GM12878 (cell line): ENCODE results near the gene INPP4B. TPM values are rescaled to one million over a fixed set of nuclear protein-coding genes. Genes with fewer than 3 reads are reported as not detected.

Experiments used
- ATAC-seq: fragments of 200-7000 bp; cut with Tn5 transposase; 3 replicates; pipeline ENCODE4 v1.9.1; 2020; ENCODE audit warnings: mild to moderate bottlenecking, moderate library complexity
- BruUV-seq: library from RNA; stranded (reverse); fragments of 400-500 nt; replicated peaks from 2 replicates; lab custom pipeline; 2021; lab: Mats Ljungman, UMichigan
- CTCF ChIA-PET: fragments of 300-600 bp; sonication (Branson Sonifier 250); formaldehyde crosslinking; extraction: SDS; loops from one replicate; lab custom pipeline; 2021; ENCODE audit warnings: inconsistent platforms; lab: Yijun Ruan, JAX
- POLR2A ChIA-PET: fragments of 350-600 bp; formaldehyde crosslinking; extraction: SDS; loops from one replicate; lab custom pipeline; 2021; ENCODE audit warnings: inconsistent platforms; lab: Charles Lee
- RAD21 ChIA-PET: fragments of 300-600 bp; sonication (Branson Sonifier 250); formaldehyde crosslinking; loops from one replicate; lab custom pipeline; 2023; ENCODE audit warnings: antibody characterized with exemption; ENCODE audit not compliant: unreplicated experiment; lab: Charles Lee
- SMC1A ChIA-PET: fragments of 300-600 bp; sonication (Branson Sonifier 250); formaldehyde crosslinking; loops from one replicate; lab custom pipeline; 2023; ENCODE audit not compliant: unreplicated experiment, uncharacterized antibody; lab: Charles Lee
- DNase-seq: peaks from one replicate; pipeline ENCODE4 v3.0.0-alpha.2; 2011; ENCODE audit warnings: low read depth, low spot score
- FAIRE-seq: peaks from 3 replicates; lab custom pipeline; 2011; peaks lifted over from hg19 to GRCh38; lab: Jason Lieb, UNC
- H2AFZ ChIP-seq: 2 replicates; pipeline ENCODE4 v1.6.0; 2011; ENCODE audit warnings: low read depth, low read length, control low read depth; ENCODE audit not compliant: control insufficient read depth
- H3K27ac ChIP-seq: 2 replicates; pipeline ENCODE4 v1.5.1; 2011; ENCODE audit warnings: control low read depth; ENCODE audit not compliant: control insufficient read depth, insufficient read depth
- H3K27me3 ChIP-seq, 2 experiments: replicated peaks in 1 of 2; 2 replicates each; pipeline versions ENCODE4 v1.6.0 to v1.6.1; 2011; ENCODE audit warnings: low read length in 1 of 2; ENCODE audit not compliant: control insufficient read depth in 2 of 2, insufficient read depth in 2 of 2
- H3K36me3 ChIP-seq, 2 experiments: 2 replicates each; pipeline ENCODE4 v1.5.1; 2011; ENCODE audit warnings: low read length in 1 of 2; ENCODE audit not compliant: control insufficient read depth in 2 of 2, insufficient read depth in 2 of 2
- H3K4me1 ChIP-seq: 2 replicates; pipeline ENCODE4 v1.6.1; 2011; ENCODE audit warnings: mild to moderate bottlenecking, low read length, moderate library complexity, mixed read lengths; ENCODE audit not compliant: control insufficient read depth, insufficient read depth
- H3K4me2 ChIP-seq: 2 replicates; pipeline ENCODE4 v1.6.0; 2011; ENCODE audit warnings: control low read depth; ENCODE audit not compliant: control insufficient read depth, insufficient read depth
- H3K4me3 ChIP-seq: fragments of 200-600 bp; sonication (generic); 2 replicates; pipeline ENCODE4 v1.5.1; 2016
- H3K79me2 ChIP-seq: 2 replicates; pipeline ENCODE4 v1.6.0; 2011; ENCODE audit warnings: low read length; ENCODE audit not compliant: control insufficient read depth, insufficient read depth
- H3K9ac ChIP-seq: 2 replicates; pipeline ENCODE4 v1.8.0; 2011; ENCODE audit warnings: low read length, control low read depth, mixed read lengths; ENCODE audit not compliant: control insufficient read depth, insufficient read depth
- H3K9me3 ChIP-seq: replicated peaks from 3 replicates; pipeline ENCODE4 v1.5.1; 2011; ENCODE audit warnings: mild to moderate bottlenecking, low read length; ENCODE audit not compliant: control insufficient read depth, insufficient read depth
- H4K20me1 ChIP-seq: 2 replicates; pipeline ENCODE4 v1.6.0; 2011; ENCODE audit not compliant: control insufficient read depth, insufficient read depth
- CHD2 ChIP-seq: IDR thresholded peaks from 2 replicates; pipeline ENCODE4 v1.6.1; 2011; ENCODE audit warnings: low read depth, low read length, improper control_type of control experiment, borderline replicate concordance
- HSF1 ChIP-seq: fragments of 150-350 bp; IDR thresholded peaks from 2 replicates; pipeline ENCODE4 v1.6.1; 2014; ENCODE audit warnings: mild to moderate bottlenecking, low read depth, low read length
- MTA3 ChIP-seq: IDR thresholded peaks from 2 replicates; pipeline ENCODE4 v1.6.1; 2012; ENCODE audit warnings: low read length, inconsistent platforms, borderline replicate concordance
- PBX3 ChIP-seq: IDR thresholded peaks from 2 replicates; pipeline ENCODE4 v1.6.1; 2011; ENCODE audit warnings: mild to moderate bottlenecking, low read depth, low read length, moderate library complexity; ENCODE audit not compliant: insufficient replicate concordance
- POLR2AphosphoS5 ChIP-seq: IDR thresholded peaks from 2 replicates; pipeline ENCODE4 v1.6.1; 2011; ENCODE audit warnings: mild to moderate bottlenecking, low read length, inconsistent platforms
- RB1 ChIP-seq: fragments of 450-650 bp; formaldehyde crosslinking; IDR thresholded peaks from 2 replicates; pipeline ENCODE4 v1.6.1; 2017; ENCODE audit warnings: mild to moderate bottlenecking, borderline replicate concordance
- RBBP5 ChIP-seq: fragments of 200-600 bp; sonication (generic); conservative IDR thresholded peaks from 2 replicates; pipeline ENCODE4 v1.6.1; 2016
- RELA ChIP-seq: fragments of 450-650 bp; IDR thresholded peaks from 2 replicates; pipeline ENCODE4 v1.8.0; 2014; ENCODE audit warnings: borderline replicate concordance; ENCODE audit not compliant: partially characterized antibody
- RUNX3 ChIP-seq: IDR thresholded peaks from 2 replicates; pipeline ENCODE4 v1.6.1; 2012; ENCODE audit warnings: low read length, inconsistent platforms
- SMC3 ChIP-seq: IDR thresholded peaks from 2 replicates; pipeline ENCODE4 v1.6.1; 2011; ENCODE audit warnings: low read length, improper control_type of control experiment, borderline replicate concordance
- TCF12 ChIP-seq: IDR thresholded peaks from 2 replicates; pipeline ENCODE4 v1.6.1; 2011; ENCODE audit warnings: low read depth, mild to moderate bottlenecking, low read length
- ZNF592 ChIP-seq: fragments of 450-650 bp; IDR thresholded peaks from 2 replicates; pipeline ENCODE4 v1.6.1; 2017; ENCODE audit warnings: mild to moderate bottlenecking, moderate library complexity
- ZNF622 ChIP-seq: fragments of 450-650 bp; IDR thresholded peaks from 2 replicates; pipeline ENCODE4 v1.6.1; 2017; ENCODE audit warnings: mild to moderate bottlenecking, inconsistent platforms
- WGBS: methylation state at CpG from one replicate; pipeline ENCODE4 v1.1.6; 2016; ENCODE audit warnings: low lambda C conversion rate; ENCODE audit not compliant: insufficient replicate concordance, insufficient coverage; ENCODE audit errors: missing lambda C conversion rate; 5-methylcytosine and 5-hydroxymethylcytosine counted together
- in situ Hi-C: fragments of 300-500 bp; cut with MboI; formaldehyde crosslinking; loops from 9 replicates; pipeline ENCODE4 v1.14.3; 2018; ENCODE audit warnings: mixed read lengths
- intact Hi-C: fragments of 100-400 bp; cut with micrococcal nuclease; formaldehyde crosslinking; loops from one replicate; pipeline ENCODE4 v1.14.2; 2022; ENCODE audit not compliant: unreplicated experiment
- polyA plus RNA-seq, 11 experiments: library from polyadenylated mRNA; depleted of rRNA in 4 of 11; unstranded in 6 of 11; stranded (reverse) in 5 of 11; fragments of >200 nt; fragmentation: Nextera tagmentation in 4 of 11; fragmentation: Illumina TruSeq in 1 of 11; extraction: Ambion mirVana in 4 of 11; extraction: Trizol in 1 of 11; gene quantifications; 1 replicate in 1 of 11; 2 replicates in 10 of 11; pipeline versions ENCODE4 v1.2.1 to v1.2.3, GENCODE V29; 2011 to 2016; ENCODE audit warnings: inconsistent platforms in 2 of 11, missing spikeins in 2 of 11, low read depth in 1 of 11
- total RNA-seq, 4 experiments: library from RNA; depleted of rRNA in 3 of 4; stranded (reverse); fragments of >200 nt in 3 of 4; fragmentation: Illumina TruSeq in 1 of 4; extraction: Trizol in 1 of 4; gene quantifications; 2 replicates each; pipeline versions ENCODE4 v1.2.1 to v1.2.3, GENCODE V29; 2013 to 2021

INPP4B gene
- total and polyA plus RNA-seq, 10 of the 15 experiments (the other 5 are each of a cell fraction or from before 2014, with no cell fraction given) = 0.53 to 11.2 (median 0.95) TPM

GRCh38 chr4:142813388-142813787 is 32.7 kb downstream of the INPP4B start:
- BruUV-seq = no TSS peak

More at GRCh38 chr4:142813388-142813787, 32.7 kb downstream of the INPP4B start:
- ChIA-PET CTCF (no interaction called here), POLR2A (no interaction called here), RAD21 (no interaction called here), SMC1A (no interaction called here)
- Histone ChIP-seq H3K4me1 (no peaks in the 10 kb centered on the region), H3K79me2 (no peaks in the 10 kb centered on the region), H3K9ac (no peak overlapping the region), H3K36me3 (no peaks in the 10 kb centered on the region), H3K4me3 (no peak overlapping the region), H2AFZ (no peak overlapping the region), H3K27me3 (no peaks in the 10 kb centered on the region), H3K4me2 (no peak overlapping the region), H4K20me1 (no peaks in the 10 kb centered on the region), H3K27ac (no peak overlapping the region), H3K9me3 (no peaks in the 10 kb centered on the region)
- DNase-seq = no peak
- TF ChIP-seq RELA (no peak), SMC3 (no peak), RB1 (no peak), HSF1 (no peak), CHD2 (no peak), PBX3 (no peak), MTA3 (no peak), TCF12 (no peak), ZNF622 (no peak), RBBP5 (no peak), POLR2AphosphoS5 (no peak), ZNF592 (no peak), RUNX3 (no peak)
- FAIRE-seq = no peak
- WGBS = 0% methylated on average over 2 of the region's 2 CpGs
- no peak for ATAC-seq
- in situ Hi-C loops = no loop called here
- intact Hi-C loops = no loop called here
